Tibial nerve (tissue), 4 donors: Measurements from ENCODE around the gene PHEX. TPM values are rescaled to one million over a fixed set of nuclear protein-coding genes. Genes with fewer than 3 reads are reported as not detected.

Experiments used
- DNase-seq, 2 donors: peaks; one replicate each; pipeline ENCODE4 v3.0.0-alpha.2; 2019; ENCODE audit warnings: low spot score in 2 of 2
- H3K27ac ChIP-seq, 4 donors: fragments of 200-600 bp; sonication (generic) in 3 of 4; one replicate each; pipeline ENCODE4 v1.5.1; 2017 to 2019; ENCODE audit warnings: mild to moderate bottlenecking in 1 of 4
- H3K27me3 ChIP-seq, 2 donors: fragments of 200-600 bp; sonication (generic) in 1 of 2; one replicate each; pipeline versions ENCODE4 v1.5.1 to v1.6.0; 2017 to 2019
- H3K36me3 ChIP-seq, 3 donors: fragments of 200-600 bp; sonication (generic); one replicate each; pipeline ENCODE4 v1.5.1; 2018 to 2019
- H3K4me1 ChIP-seq, 4 donors: fragments of 200-600 bp; sonication (generic) in 3 of 4; one replicate each; pipeline ENCODE4 v1.5.1; 2017 to 2019
- H3K4me3 ChIP-seq, 4 donors: fragments of 200-600 bp; sonication (generic) in 3 of 4; one replicate each; pipeline ENCODE4 v1.5.1; 2017 to 2019; ENCODE audit warnings: mild to moderate bottlenecking in 1 of 4, moderate library complexity in 1 of 4
- H3K9me3 ChIP-seq, 4 donors: fragments of 200-600 bp; sonication (generic) in 3 of 4; one replicate each; pipeline ENCODE4 v1.5.1; 2017 to 2019
- CTCF ChIP-seq, 5 experiments: fragments of 200-600 bp in 3 of 5; fragments of 450-650 bp in 2 of 5; sonication (generic) in 3 of 5; IDR thresholded peaks; one replicate each; pipeline ENCODE4 v1.5.1; 2016 to 2019; ENCODE audit warnings: antibody characterized with exemption in 5 of 5, mild to moderate bottlenecking in 3 of 5, moderate library complexity in 2 of 5
- EP300 ChIP-seq, 2 donors: sonication (generic); formaldehyde crosslinking; IDR thresholded peaks; one replicate each; pipeline ENCODE4 v1.6.1; 2017; ENCODE audit warnings: antibody characterized with exemption in 2 of 2, mild to moderate bottlenecking in 1 of 2
- POLR2A ChIP-seq, 2 donors: fragments of 450-650 bp; IDR thresholded peaks; one replicate each; pipeline ENCODE4 v1.6.1; 2017; ENCODE audit warnings: antibody characterized with exemption in 2 of 2, mild to moderate bottlenecking in 2 of 2, moderate library complexity in 2 of 2
- WGBS, 2 donors: methylation state at CpG; one replicate each; pipeline ENCODE4 v1.1.5; 2018; 5-methylcytosine and 5-hydroxymethylcytosine counted together
- total RNA-seq, 4 donors: library from RNA; depleted of rRNA; stranded (reverse); fragments of >200 nt; gene quantifications; one replicate each; pipeline ENCODE4 v1.1.0, GENCODE V29; 2016

PHEX gene
- total RNA-seq, 4 donors from 2014 or later = under 0.01 TPM; not detected in 2

GRCh38 chrX:22043872-22044271 lies 11.7 kb downstream of the PHEX start:
- Histone ChIP-seq H3K36me3 (no peaks in the 10 kb centered on the region), H3K27ac (no peak overlapping the region), H3K4me3 (no peak overlapping the region), H3K9me3 (no peaks in the 10 kb centered on the region), H3K4me1 (no peaks in the 10 kb centered on the region), H3K27me3 (peaks cover 0 to 5% of the 10 kb centered on the region in 2 donors)
- TF ChIP-seq EP300 (IDR thresholded peaks at IDR 0.05) = no peak
- TF ChIP-seq CTCF (IDR thresholded peaks at IDR 0.05) = no peak
- TF ChIP-seq POLR2A (IDR thresholded peaks at IDR 0.05) = no peak
- WGBS, 2 donors = 55 to 79% methylated on average over 4 of the region's 4 CpGs
- no peak for DNase-seq

- no peak overlapping the region for H3K27ac ChIP-seq
Observed at GRCh38 chrX:22047468-22047867, 15.3 kb downstream of the PHEX start.

DNA sequence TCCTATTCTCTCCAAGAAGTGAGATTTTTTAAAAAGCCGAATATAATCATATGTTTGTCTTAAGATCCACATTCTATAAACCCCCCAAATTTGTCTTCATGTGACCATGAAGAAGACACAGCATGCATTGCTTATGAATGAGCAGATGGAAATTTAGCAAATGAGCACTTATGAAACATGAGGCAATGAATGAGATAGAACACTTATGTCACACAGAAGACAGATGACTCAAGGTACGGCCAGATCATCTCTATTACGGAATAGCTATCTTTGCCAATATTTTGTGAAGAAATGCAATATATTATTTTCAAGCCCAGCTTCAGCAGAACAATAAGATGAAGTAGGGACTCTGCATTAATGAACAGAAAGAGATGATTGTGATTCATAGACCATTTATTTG lies 21.4 kb downstream of the PHEX start:
- TF ChIP-seq POLR2A (IDR thresholded peaks at IDR 0.05) = no peak
- TF ChIP-seq EP300 (IDR thresholded peaks at IDR 0.05) = no peak
- no peak for TF ChIP-seq CTCF (IDR thresholded peaks at IDR 0.05)
- Histone ChIP-seq H3K4me1 (no peaks in the 10 kb centered on the region), H3K27me3 (no peaks in the 10 kb centered on the region), H3K4me3 (no peak overlapping the region), H3K9me3 (no peaks in the 10 kb centered on the region), H3K27ac (no peak overlapping the region), H3K36me3 (no peaks in the 10 kb centered on the region)
- WGBS, 2 donors = 76 to 86% methylated on average over 3 of the region's 3 CpGs
- no peak for DNase-seq

More at GRCh38 chrX:22047468-22047867, 15.3 kb downstream of the PHEX start:
- WGBS, 2 donors = 47 to 77% methylated on average over 2 of the region's 2 CpGs
- Histone ChIP-seq H3K9me3 (no peaks in the 10 kb centered on the region), H3K4me3 (no peak overlapping the region), H3K4me1 (no peaks in the 10 kb centered on the region), H3K27me3 (peaks cover 0 to 5% of the 10 kb centered on the region in 2 donors), H3K36me3 (no peaks in the 10 kb centered on the region)
- TF ChIP-seq POLR2A (IDR thresholded peaks at IDR 0.05) (no peak), EP300 (IDR thresholded peaks at IDR 0.05) (no peak), CTCF (IDR thresholded peaks at IDR 0.05) (no peak)
- DNase-seq = no peak

DNA sequence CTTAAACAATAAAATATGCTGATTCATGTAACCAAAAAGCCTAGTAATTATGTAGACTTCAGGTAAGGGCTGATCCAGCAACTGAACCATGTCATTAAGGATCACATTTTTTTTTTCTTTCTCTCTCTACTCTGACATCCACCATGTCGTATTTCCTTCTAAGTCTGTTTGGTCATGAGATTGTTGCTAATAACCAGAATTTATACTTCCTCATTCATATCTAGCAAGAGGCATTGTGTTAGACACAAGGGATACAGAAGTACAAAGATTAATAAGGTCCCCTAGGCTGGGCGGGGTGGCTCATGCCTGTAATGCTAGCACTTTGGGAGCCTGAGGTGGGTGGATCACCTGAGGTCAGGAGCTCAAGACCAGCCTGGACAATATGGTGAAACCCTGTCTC lies 24.1 kb downstream of the PHEX start:
- WGBS, 2 donors = 85 to 95% methylated on average over 2 of the region's 2 CpGs
- Histone ChIP-seq H3K27me3 (no peaks in the 10 kb centered on the region), H3K4me3 (no peak overlapping the region), H3K9me3 (no peaks in the 10 kb centered on the region), H3K36me3 (no peaks in the 10 kb centered on the region), H3K27ac (no peak overlapping the region), H3K4me1 (no peaks in the 10 kb centered on the region)
- DNase-seq = no peak
- TF ChIP-seq EP300 (IDR thresholded peaks at IDR 0.05) = no peak
- no peak for TF ChIP-seq POLR2A (IDR thresholded peaks at IDR 0.05)
- no peak for TF ChIP-seq CTCF (IDR thresholded peaks at IDR 0.05)

DNA sequence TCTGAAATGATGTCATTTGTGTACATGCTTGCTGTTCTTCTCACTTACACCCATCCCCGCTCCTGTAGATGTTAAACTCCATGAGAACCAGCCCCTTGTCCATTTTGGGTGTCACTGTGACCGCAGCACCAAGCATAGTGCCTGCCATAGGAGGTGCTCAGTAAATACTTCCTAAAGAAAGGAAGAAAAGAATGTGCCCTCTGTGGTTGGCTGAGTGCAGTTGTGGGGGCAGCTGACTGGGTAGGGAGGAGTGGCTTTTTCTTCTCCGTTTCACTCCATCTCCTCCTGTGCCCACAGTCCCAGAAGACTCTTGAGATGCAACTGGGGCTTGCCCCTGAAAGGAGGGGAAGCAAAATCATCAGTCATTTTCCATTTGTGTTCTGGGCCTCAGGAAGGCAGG lies 25.5 kb downstream of the PHEX start:
- Histone ChIP-seq H3K4me3 (no peak overlapping the region), H3K27me3 (no peaks in the 10 kb centered on the region), H3K9me3 (no peaks in the 10 kb centered on the region), H3K27ac (no peak overlapping the region), H3K4me1 (no peaks in the 10 kb centered on the region), H3K36me3 (no peaks in the 10 kb centered on the region)
- TF ChIP-seq CTCF (IDR thresholded peaks at IDR 0.05) = no peak
- no peak for TF ChIP-seq EP300 (IDR thresholded peaks at IDR 0.05)
- no peak for TF ChIP-seq POLR2A (IDR thresholded peaks at IDR 0.05)
- WGBS, 2 donors = 69 to 88% methylated on average over 3 of the region's 3 CpGs
- DNase-seq = no peak
